GM21390 (cell line): ENCODE data around the gene IGSF23.

Experiments used
- ATAC-seq: cut with Tn5 transposase; IDR thresholded peaks from one replicate; pipeline ENCODE4 v1.9.1; 2021; ENCODE audit not compliant: unreplicated experiment

Gene IGSF23

GRCh38 chr19:44613295-44614178 lies at the start of gene IGSF23:
TSS of gene IGSF23 (plus strand) at chr19:44613563. CDS start at chr19:44613646, 83 bp downstream.
- no peak for ATAC-seq

GRCh38 chr19:44566984-44567383 lies 46.4 kb upstream of the IGSF23 start:
- no peak for ATAC-seq

- no peak for ATAC-seq
These were observed 45.6 kb upstream of the IGSF23 start for GRCh38 chr19:44567745-44568144.

- no peak for ATAC-seq
These were observed 42.8 kb upstream of the IGSF23 start for GRCh38 chr19:44570603-44570983.

GRCh38 chr19:44570984-44571684 lies 42.2 kb upstream of the IGSF23 start:
- no peak for ATAC-seq

GRCh38 chr19:44571830-44572580 lies 41.4 kb upstream of the IGSF23 start:
- ATAC-seq: no peak

- ATAC-seq: no peak
These were observed 40.8 kb upstream of the IGSF23 start for GRCh38 chr19:44572581-44572900.

GRCh38 chr19:44573183-44573582 lies 40.2 kb upstream of the IGSF23 start:
- no peak for ATAC-seq

- no peak for ATAC-seq
These were observed 39.7 kb upstream of the IGSF23 start for GRCh38 chr19:44573627-44574026.

- no peak for ATAC-seq
These were observed 39.0 kb upstream of the IGSF23 start for GRCh38 chr19:44574186-44574950.

- no peak for ATAC-seq
These were observed 38.2 kb upstream of the IGSF23 start for GRCh38 chr19:44575116-44575700.

GRCh38 chr19:44576843-44577565 lies 36.4 kb upstream of the IGSF23 start:
- no peak for ATAC-seq

- no peak for ATAC-seq
These were observed 35.8 kb upstream of the IGSF23 start for GRCh38 chr19:44577566-44577874.

- ATAC-seq: no peak
These were observed 33.5 kb upstream of the IGSF23 start for GRCh38 chr19:44579663-44580365.

GRCh38 chr19:44580366-44580895 lies 32.9 kb upstream of the IGSF23 start:
- ATAC-seq: no peak

GRCh38 chr19:44581288-44581687 lies 32.1 kb upstream of the IGSF23 start:
- ATAC-seq: no peak

GRCh38 chr19:44582581-44583265 lies 30.6 kb upstream of the IGSF23 start:
- ATAC-seq: no peak

GRCh38 chr19:44585371-44586133 lies 27.8 kb upstream of the IGSF23 start:
- no peak for ATAC-seq
